Spleen (tissue), 7 donors: Measurements from ENCODE around the gene PPM1M.

Experiments
- POLR2A ChIP-seq, 3 donors: fragments of 450-650 bp; IDR thresholded peaks; one replicate each; pipeline ENCODE4 v1.5.1; 2017; ENCODE audit warnings: antibody characterized with exemption in 3 of 3, mild to moderate bottlenecking in 1 of 3
- TF ChIP-seq, protein P1 (sequence below), 11 experiments: fragments of 200-600 bp in 7 of 11; fragments of 450-650 bp in 4 of 11; sonication (generic) in 4 of 11; IDR thresholded peaks in 8 of 11; conservative IDR thresholded peaks in 3 of 11; 1 replicate in 7 of 11; 2 replicates in 4 of 11; pipeline versions ENCODE4 v1.4.0 to v1.8.0; 2016 to 2021; ENCODE audit warnings: antibody characterized with exemption in 11 of 11, inconsistent platforms in 4 of 11, mild to moderate bottlenecking in 1 of 11
- donor health status: DM: no; HTN: no; CAD: no; lungs with moderate emphysema.
- donor health status: DM: no; HTN: no; CAD: no.
- donor health status: DM: no; HTN: no; CAD: no.

- TF ChIP-seq, protein P1, sequence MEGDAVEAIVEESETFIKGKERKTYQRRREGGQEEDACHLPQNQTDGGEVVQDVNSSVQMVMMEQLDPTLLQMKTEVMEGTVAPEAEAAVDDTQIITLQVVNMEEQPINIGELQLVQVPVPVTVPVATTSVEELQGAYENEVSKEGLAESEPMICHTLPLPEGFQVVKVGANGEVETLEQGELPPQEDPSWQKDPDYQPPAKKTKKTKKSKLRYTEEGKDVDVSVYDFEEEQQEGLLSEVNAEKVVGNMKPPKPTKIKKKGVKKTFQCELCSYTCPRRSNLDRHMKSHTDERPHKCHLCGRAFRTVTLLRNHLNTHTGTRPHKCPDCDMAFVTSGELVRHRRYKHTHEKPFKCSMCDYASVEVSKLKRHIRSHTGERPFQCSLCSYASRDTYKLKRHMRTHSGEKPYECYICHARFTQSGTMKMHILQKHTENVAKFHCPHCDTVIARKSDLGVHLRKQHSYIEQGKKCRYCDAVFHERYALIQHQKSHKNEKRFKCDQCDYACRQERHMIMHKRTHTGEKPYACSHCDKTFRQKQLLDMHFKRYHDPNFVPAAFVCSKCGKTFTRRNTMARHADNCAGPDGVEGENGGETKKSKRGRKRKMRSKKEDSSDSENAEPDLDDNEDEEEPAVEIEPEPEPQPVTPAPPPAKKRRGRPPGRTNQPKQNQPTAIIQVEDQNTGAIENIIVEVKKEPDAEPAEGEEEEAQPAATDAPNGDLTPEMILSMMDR (IDR thresholded peaks at IDR 0.05 in 8 of 11, conservative IDR thresholded peaks at IDR 0.05 in 3 of 11): no peak
- TF ChIP-seq POLR2A (IDR thresholded peaks at IDR 0.05): no peak
Measured at GRCh38 chr3:52249683-52250082, 4.1 kb downstream of the PPM1M start.
